ENCODE measurements around the gene EVX2. TPM values are rescaled to one million over a fixed set of nuclear protein-coding genes. Genes with fewer than 3 reads are reported as not detected.

Gene EVX2
- total and polyA plus RNA-seq, 2 of the 13 experiments (the other 11 are each of a cell fraction or from before 2014, with no cell fraction given), result not detected

DNA sequence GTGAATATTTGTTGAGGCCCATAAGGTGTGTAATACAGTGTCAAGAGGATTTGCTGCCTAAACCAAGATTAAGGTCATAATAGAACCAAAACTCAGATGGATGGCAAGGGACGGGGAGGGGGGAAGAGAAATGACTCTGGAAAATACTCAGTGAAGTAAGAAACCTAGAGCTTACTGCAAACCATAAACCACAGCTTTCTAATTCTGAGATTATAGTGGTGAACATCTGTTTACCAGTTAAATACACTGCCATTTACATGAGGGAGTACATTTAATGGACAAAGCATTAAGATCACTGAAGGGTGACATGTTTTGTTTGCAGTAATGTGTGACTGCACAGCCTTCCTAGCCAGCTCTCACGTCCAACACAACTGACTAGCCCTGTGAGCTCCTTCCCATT lies 19.8 kb downstream of the EVX2 start (continued):
- TF ChIP-seq MTA3 (CRISPR knock-in tag; IDR thresholded peaks at IDR 0.05) (no peak), MAFK (conservative IDR thresholded peaks at IDR 0.05 in 1 of 2, IDR thresholded peaks at IDR 0.05 in 1 of 2; ENCODE audit: low read length in 2 of 2) (no peak), ZNF644 (CRISPR knock-in tag; IDR thresholded peaks at IDR 0.05; ENCODE audit: low read depth) (no peak), TAF1 (CRISPR knock-in tag; IDR thresholded peaks at IDR 0.05) (no peak), PHF8 (CRISPR knock-in tag; IDR thresholded peaks at IDR 0.05) (no peak), ZNF382 (CRISPR knock-in tag; IDR thresholded peaks at IDR 0.05; ENCODE audit: borderline replicate concordance) (no peak)
- TF ChIP-seq, protein P1, sequence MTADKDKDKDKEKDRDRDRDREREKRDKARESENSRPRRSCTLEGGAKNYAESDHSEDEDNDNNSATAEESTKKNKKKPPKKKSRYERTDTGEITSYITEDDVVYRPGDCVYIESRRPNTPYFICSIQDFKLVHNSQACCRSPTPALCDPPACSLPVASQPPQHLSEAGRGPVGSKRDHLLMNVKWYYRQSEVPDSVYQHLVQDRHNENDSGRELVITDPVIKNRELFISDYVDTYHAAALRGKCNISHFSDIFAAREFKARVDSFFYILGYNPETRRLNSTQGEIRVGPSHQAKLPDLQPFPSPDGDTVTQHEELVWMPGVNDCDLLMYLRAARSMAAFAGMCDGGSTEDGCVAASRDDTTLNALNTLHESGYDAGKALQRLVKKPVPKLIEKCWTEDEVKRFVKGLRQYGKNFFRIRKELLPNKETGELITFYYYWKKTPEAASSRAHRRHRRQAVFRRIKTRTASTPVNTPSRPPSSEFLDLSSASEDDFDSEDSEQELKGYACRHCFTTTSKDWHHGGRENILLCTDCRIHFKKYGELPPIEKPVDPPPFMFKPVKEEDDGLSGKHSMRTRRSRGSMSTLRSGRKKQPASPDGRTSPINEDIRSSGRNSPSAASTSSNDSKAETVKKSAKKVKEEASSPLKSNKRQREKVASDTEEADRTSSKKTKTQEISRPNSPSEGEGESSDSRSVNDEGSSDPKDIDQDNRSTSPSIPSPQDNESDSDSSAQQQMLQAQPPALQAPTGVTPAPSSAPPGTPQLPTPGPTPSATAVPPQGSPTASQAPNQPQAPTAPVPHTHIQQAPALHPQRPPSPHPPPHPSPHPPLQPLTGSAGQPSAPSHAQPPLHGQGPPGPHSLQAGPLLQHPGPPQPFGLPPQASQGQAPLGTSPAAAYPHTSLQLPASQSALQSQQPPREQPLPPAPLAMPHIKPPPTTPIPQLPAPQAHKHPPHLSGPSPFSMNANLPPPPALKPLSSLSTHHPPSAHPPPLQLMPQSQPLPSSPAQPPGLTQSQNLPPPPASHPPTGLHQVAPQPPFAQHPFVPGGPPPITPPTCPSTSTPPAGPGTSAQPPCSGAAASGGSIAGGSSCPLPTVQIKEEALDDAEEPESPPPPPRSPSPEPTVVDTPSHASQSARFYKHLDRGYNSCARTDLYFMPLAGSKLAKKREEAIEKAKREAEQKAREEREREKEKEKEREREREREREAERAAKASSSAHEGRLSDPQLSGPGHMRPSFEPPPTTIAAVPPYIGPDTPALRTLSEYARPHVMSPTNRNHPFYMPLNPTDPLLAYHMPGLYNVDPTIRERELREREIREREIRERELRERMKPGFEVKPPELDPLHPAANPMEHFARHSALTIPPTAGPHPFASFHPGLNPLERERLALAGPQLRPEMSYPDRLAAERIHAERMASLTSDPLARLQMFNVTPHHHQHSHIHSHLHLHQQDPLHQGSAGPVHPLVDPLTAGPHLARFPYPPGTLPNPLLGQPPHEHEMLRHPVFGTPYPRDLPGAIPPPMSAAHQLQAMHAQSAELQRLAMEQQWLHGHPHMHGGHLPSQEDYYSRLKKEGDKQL (CRISPR knock-in tag; IDR thresholded peaks at IDR 0.05; ENCODE audit: low read depth), result no peak

DNA sequence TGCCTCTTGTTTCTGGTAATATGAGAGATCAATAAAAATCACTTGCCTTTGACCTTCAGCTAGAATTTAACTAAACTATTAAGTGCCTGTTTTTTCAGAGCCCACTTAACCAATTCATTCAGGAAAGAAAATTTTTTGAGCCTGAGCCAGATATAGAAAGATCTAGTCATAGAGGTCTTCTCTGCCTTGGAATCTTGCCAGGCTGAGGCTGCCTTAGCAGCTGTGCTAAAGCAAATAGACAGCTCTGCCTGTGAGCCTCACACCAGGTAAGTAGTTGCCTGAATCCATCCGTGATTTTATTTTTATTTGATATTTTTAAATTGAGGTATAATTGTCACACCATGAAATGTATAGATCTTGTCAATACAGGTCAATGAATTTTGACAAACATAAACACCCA lies 27.4 kb downstream of the EVX2 start:
- H3K4me3 ChIP-seq (replicated peaks in 1 of 3; ENCODE audit: insufficient read depth in 1 of 3, low read depth in 2 of 3, low read length in 3 of 3), result no peak overlapping the region
- no peaks in the 10 kb centered on the region for H3K4me1 ChIP-seq (ENCODE audit: insufficient read depth, low read length)
- BruUV-seq (replicated peaks), result no TSS peak
- no peak overlapping the region for H2AFZ ChIP-seq (ENCODE audit: low read length)
- no peak overlapping the region for H3K9ac ChIP-seq (ENCODE audit: insufficient read depth, low read depth, low read length)
- no peaks in the 10 kb centered on the region for H3K79me2 ChIP-seq (ENCODE audit: insufficient read depth, low read length)
- CTCF ChIA-PET (ENCODE audit: low intra/inter-chr PET ratio, low total read pairs), result no interaction called here
- no peak overlapping the region for H3K4me2 ChIP-seq (ENCODE audit: low read depth, low read length)
- H3K27me3 ChIP-seq (ENCODE audit: control insufficient read depth in 1 of 2, insufficient read depth in 2 of 2, low read length in 2 of 2), result peaks cover under 1 to 10% of the 10 kb centered on the region in 2 experiments; a peak in 2 of 5 replicates
- no peaks in the 10 kb centered on the region for H3K9me3 ChIP-seq (ENCODE audit: low read length)
- ATAC-seq, result no peak
- intact Hi-C loops (cut with micrococcal nuclease; ENCODE audit: unreplicated experiment) (no loop called here), in situ Hi-C loops (cut with HindIII; ENCODE audit: extremely low pct_ligation_motif_present, low pct_unique_long_range_greater_than_20kb) (no loop called here)
- no peak for DNase-seq (ENCODE audit: low spot score)
- POLR2A ChIA-PET, result no interaction called here
- H3K36me3 ChIP-seq (replicated peaks in 1 of 2; ENCODE audit: control insufficient read depth in 1 of 2, insufficient read depth in 2 of 2, low read length in 2 of 2), result no peaks in the 10 kb centered on the region
- FAIRE-seq, result no peak
- no peak overlapping the region for H3K27ac ChIP-seq (ENCODE audit: extremely low read length, insufficient read depth, low read length)
- H4K20me1 ChIP-seq (ENCODE audit: insufficient read depth, low read length), result no peaks in the 10 kb centered on the region
- WGBS (ENCODE audit: low lambda C conversion rate), result 3% methylated on average over 1 of the region's 1 CpG
- TF ChIP-seq, protein P2, sequence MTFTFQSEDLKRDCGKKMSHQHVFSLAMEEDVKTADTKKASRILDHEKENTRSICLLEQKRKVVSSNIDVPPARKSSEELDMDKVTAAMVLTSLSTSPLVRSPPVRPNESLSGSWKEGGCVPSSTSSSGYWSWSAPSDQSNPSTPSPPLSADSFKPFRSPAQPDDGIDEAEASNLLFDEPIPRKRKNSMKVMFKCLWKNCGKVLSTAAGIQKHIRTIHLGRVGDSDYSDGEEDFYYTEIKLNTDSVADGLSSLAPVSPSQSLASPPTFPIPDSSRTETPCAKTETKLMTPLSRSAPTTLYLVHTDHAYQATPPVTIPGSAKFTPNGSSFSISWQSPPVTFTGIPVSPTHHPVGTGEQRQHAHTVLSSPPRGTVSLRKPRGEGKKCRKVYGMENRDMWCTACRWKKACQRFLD (CRISPR knock-in tag; IDR thresholded peaks at IDR 0.05; ENCODE audit: borderline replicate concordance), result no peak
- TF ChIP-seq TOE1 (CRISPR knock-in tag; IDR thresholded peaks at IDR 0.05), result no peak
- no peak for TF ChIP-seq NR2F6 (IDR thresholded peaks at IDR 0.05)
- TF ChIP-seq NR2F6 (CRISPR knock-in tag; IDR thresholded peaks at IDR 0.05), result no peak
- TF ChIP-seq ZNF12 (CRISPR knock-in tag; IDR thresholded peaks at IDR 0.05), result no peak
- TF ChIP-seq, protein P3, sequence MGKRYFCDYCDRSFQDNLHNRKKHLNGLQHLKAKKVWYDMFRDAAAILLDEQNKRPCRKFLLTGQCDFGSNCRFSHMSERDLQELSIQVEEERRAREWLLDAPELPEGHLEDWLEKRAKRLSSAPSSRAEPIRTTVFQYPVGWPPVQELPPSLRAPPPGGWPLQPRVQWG (CRISPR knock-in tag; IDR thresholded peaks at IDR 0.05; ENCODE audit: borderline replicate concordance, low read depth), result no peak

All from HepG2 (cell line).